Measurements from ENCODE around the gene TPRKB.
"Not testable (repeated sequence)": the region's sequence is repeated elsewhere in the genome, so short reads cannot be mapped to it uniquely, and the experiment has no call there.

TPRKB gene

DNA sequence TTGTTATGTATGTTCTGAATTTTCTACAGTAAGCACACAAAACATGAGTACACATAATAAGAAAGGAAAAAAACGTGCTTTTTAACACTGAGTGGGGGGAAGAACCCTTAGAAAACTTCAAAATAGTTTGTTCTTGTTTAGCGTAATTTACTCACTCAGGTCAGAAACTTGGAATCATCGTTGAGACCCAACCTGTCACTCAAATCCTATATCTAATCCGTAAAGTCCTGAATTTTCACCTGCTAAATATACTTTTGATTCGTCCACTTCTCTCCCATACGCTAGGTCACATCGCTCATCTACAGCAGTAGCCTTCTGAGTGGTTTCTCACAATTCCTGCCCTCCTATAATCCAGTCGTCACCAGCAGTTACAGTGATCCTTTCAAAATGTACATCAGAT is 767 bp downstream of the TPRKB start:
- no peak for DNase-seq

DNA sequence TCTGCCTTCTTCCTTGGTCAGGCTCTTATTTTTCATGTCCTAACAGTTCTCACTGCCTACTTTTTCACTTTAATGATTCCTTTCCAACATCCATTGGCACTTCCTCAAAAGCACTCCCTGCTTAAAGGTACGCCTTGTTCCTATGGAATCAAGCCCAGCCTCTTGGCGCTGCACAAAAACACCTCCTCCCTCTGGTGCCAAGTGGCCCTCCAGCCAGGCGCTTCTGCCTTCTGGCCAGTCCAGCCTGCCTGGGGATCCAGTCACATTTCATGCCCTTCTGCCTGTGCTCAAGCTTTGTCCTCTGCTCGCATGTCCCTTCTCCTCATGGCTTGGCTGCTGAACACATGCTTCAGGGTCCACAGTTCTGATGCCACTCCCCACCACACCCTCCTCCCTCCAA is 6.3 kb downstream of the TPRKB start:
- no peak for DNase-seq

DNA sequence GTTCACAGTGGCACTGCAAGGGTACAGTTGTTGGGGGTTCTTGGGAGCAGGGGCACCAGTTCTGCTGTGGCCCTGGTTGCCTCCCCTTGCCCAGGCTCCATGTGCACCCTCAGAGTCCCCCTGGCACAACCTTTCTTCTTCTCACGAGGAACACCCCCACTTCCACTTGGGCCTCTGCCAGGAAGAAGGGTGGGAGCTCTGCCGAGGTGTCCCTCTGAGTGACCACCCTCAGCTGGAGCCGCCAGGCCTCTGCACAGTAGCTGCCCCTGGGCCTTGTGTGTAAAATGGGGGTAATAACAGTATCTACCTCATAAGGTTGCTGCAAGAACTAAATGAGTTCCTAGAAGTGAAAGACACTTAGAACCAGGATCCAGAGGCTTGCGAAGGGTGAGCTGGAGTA is 8.4 kb downstream of the TPRKB start:
- DNase-seq, result no peak

DNA sequence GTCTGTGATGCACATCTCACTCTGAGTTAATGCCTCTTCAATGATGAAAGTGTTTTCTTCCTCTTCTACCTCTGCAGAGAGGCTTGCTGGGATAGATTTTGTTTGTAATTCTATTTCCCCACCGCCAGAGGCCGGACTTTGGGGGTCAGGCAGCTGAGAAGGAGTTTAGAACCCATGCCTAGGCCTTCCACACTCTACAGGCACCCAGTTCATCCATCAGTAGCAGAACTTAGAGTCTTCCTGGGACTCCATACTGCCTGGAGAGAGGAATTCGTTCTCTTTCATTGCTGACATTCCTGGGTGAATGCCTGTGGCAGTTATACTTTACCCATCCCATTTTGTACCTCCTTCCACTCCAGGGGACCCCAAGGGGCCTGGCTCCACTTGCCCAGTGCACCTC is 9.1 kb downstream of the TPRKB start:
- no peak for DNase-seq

DNA sequence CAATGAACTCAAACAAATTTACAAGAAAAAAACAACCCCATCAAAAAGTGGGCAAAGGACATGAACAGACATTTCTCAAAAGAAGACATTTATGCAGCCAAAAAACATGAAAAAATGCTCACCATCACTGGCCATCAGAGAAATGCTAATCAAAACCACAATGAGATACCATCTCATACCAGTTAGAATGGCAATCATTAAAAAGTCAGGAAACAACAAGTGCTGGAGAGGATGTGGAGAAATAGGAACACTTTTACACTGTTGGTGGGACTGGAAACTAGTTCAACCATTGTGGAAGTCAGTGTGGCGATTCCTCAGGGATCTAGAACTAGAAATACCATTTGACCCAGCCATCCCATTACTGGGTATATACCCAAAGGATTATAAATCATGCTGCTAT is 10.5 kb downstream of the TPRKB start:
- not testable (repeated sequence) for DNase-seq

DNA sequence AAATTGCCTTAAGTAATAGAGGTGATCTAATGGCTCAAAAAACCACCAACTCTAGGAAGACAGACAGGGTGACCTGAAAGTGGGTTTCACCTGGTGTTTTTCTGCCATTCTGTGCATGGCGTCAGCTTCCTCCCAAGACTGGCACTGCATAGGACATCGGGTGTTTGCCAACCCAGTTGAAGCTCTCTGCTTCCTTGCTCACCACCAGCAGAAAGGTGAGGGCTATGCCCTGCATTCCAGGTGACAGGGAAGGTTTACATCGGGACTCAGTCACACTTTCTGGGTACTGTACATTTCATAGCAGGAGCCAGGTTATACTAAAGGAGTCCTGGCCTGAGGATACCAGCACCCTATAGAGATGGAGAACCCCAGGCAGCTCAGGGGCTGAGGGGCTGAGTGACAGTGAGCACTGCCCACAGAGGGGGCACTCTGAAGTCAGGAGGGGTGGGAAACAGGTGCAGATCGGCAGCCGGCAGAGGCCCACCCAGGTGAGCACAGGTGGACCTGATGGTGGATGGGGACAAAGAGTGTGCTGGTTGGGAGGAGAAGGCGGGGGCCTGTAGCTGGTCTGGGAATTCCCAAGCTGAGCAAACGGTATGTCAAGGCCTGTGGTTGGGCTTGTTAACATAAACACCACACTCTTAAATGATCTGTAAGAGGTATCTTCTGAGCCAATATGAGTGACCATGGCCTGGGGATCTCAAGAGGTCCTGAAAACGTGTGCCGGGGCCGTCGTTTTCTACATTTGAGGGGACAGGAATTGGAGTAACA is 18.1 kb downstream of the TPRKB start:
- DNase-seq, result no peak

DNA sequence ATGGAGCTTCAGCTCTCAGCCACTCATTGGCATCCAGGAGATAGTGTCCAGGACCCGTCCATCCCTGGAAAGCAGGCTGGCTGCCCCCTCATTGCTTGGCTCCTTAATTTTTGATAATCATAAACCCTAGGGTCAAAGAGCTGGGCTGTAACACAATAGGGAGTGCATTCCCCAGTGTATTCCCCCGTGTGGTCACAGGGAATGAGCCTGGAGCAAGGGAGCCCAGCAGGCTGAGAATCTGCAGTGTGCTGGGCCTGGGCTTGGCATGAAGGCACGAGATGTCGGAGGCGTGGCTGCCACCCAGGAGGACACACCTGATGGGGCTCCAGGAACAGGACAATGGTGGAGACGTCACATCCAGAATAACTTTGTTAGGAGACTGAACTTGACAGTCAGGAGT is 18.7 kb downstream of the TPRKB start:
- no peak for DNase-seq

DNA sequence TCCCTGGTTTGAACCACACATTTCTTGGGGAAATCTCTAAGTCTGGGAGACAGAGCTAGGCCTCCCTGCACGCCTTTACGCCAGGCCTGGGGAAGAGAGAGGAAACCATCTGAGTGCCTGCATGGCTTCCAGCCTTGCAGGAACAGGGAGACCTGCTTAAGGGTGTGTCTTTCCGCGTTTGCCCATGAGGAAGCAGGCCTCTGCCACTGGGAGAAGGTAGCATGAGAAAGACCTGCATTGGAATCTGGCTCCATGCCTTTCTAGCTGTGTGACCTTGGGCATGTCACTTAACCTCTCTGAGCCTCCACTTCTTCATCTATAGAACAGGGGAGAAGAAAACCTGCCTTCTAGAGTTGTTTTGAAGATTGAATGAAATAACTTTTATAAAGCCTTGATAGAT is 19.4 kb downstream of the TPRKB start:
- DNase-seq, result not testable (repeated sequence)

DNA sequence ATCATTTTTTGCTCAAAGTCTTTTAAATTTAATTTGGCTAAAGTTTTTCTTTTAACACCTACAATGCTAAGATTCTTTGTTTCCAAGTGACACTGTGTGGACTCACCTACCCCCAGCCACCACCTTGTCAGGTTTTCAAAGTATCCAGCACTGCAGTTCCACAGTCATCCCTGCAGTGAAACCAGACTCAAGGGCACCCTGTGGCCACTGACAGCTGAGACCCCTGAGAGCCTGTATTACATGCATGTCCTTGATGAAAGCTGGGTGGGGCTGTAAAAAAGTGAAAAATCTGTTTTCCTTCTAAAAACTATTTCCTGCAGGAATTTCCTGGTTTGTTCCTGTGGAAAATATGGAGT is 19.9 kb downstream of the TPRKB start:
- no peak for DNase-seq

DNA sequence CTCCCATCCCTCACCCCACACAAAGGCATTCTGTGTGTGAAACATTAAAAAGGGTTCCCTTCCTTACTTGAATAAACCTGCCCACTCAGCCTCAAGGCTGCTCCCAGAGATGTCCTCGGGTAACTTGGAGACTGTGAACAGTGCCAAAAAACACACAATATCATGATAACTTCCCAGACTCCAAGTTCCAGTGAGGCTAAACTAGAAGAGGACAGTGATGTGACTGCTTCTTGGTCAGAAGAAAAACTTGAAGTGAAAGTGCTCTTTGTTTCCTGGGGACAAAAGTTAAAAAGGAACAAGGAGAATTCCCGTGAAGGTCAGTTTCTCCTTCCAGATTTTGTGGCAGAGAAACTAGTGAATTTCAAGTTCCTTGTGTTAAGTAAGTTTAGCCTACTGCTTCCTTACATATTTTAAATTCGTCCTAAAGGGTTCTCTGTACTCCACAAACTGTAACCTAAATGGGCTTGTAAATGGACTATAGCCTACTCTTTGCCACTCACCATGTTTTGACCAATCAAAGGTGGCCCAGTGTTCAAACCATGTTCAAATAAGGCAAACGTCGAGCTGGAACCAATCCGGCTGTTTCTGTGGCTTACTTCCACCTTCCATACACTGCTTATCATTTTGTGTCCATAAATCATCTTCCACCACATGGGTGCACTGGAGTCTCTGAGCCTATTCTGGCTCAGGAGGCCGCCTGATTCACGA is 20.4 kb downstream of the TPRKB start:
- no peak for DNase-seq

DNA sequence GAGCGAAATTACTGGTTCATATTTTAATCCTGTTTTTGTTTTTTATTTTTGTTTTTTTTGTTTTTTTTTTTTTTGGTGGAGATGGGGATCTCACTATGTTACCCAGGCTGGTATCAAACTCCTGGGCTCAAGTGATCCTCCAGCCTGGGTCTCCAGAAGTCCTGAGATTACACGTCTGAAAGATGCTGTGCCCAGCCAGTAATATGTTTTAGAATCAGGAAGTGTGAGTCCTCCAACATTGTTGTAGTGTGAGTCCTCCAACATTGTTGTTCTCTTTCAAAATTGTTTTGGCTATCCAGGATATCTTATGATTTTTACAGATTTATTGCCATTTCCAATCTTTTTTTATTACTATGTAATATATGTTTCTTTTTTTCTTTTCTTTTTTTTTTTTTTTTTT is 23.1 kb downstream of the TPRKB start:
- DNase-seq, result no peak

DNA sequence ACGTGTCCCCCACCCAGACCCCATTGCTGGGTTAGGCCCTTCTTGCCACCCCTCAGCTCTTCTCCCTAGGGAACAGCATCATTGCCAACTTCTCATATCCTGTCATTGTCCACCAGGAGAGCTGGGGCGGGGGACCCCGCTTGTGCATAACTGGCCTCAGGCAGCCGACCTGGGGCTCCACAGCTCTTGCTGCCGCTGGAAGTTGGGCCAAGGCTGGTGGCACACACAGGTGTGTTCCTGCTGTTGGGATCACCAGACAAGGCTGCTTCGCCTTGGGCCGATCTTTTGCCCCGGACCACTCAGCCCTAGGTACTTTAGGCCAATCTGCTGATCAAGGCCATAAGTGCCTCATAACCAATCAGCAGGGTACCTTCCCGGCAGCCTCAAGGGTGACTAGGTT is 28.6 kb downstream of the TPRKB start:
- no peak for DNase-seq

DNA sequence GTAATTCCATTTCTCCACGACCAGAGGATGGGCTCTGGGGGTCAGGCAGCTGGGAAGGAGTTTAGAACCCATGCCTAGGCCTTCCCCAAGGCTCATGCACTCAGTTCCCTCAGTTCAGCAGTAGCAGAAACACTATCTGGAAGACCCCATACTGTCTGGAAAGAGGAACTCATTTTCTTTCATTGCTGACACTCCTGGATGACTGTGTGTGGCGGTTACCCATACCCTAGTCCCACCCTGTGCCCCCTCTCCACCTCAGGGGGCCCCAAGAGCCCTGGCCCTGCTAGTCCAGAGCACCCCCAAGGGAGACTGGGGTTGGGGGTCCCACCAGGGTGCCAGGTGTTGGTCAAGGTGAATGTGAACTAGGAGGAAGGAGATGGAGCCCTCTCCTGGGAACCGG is 29.5 kb downstream of the TPRKB start:
- no peak for DNase-seq

DNA sequence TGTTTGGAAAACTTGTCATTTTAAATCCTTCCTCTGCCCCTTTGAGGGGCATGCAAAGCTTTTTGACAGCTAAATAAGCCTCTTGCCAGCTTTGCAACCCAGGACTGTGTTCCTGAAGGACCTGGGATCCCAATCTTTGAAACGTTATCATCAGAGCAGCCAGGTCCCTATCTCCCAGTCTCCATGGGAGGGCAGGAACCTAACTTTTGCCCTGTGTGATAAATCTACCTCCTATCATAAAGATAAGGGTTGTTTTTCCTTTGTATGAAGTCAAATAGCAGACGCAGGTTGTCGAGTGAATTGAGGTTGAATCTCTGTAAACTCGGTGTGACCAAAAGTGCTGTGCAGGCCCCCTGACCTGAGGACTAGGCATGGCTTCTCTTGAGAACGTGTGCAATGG is 30.1 kb downstream of the TPRKB start:
- no peak for DNase-seq

DNA sequence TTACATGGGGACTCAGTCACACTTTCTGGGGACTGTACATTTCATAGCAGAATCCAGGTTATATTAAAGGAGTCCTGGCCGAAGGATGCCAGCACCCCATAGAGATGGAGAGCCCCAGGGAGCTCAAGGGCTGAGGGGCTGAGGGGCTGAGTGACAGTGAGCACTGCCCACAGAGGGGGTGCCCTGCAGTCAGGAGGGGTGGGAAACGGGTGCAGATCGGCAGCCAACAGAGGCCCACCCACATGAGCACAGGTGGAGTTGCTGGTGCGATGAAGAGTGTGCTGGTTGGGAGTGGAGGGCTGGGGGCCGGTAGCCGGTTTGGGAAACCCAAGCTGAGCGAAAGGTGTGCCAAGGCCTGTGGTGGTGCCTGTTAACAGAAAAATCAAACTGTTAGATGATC is 32.1 kb downstream of the TPRKB start:
- DNase-seq, result no peak

DNA sequence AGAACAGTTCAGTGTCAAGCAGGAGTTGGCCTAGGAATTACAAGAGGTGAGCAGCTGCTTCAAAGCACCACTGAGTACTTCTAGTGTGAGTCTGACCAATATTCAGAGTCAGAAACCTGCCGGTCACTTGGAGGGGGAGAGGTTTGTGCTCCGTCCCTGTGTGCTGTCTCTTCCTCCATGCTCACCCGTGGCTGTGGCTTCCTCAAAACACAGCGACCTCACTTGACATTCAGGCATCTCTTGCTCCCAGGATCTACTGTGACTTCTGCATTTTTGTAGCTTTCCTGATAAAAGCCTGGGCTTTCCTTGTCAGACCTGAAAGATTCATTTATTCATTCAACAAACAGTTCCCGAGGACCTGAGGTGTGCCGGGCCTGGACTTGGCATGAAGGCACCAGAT is 32.9 kb downstream of the TPRKB start:
- DNase-seq, result no peak

DNA sequence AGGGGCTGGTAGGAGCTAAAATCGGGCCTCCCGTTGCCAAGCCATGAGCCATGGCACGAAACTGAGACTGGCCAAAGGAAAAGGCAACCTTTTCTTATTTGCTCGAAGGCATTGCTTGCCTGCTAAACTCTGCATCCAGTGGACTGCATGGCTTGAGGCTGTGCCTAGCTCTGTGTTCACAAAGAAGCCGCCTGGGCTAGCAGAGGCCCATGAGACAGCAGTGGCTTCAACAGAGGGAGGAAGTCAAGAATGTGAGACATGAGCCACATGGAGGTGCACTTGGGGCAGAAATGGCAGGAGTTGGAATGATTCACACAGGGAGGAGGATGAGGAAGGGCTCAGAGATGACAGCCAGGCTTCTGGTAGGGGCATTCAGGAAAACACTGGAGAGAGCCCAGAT is 33.5 kb downstream of the TPRKB start:
- DNase-seq, result no peak

DNA sequence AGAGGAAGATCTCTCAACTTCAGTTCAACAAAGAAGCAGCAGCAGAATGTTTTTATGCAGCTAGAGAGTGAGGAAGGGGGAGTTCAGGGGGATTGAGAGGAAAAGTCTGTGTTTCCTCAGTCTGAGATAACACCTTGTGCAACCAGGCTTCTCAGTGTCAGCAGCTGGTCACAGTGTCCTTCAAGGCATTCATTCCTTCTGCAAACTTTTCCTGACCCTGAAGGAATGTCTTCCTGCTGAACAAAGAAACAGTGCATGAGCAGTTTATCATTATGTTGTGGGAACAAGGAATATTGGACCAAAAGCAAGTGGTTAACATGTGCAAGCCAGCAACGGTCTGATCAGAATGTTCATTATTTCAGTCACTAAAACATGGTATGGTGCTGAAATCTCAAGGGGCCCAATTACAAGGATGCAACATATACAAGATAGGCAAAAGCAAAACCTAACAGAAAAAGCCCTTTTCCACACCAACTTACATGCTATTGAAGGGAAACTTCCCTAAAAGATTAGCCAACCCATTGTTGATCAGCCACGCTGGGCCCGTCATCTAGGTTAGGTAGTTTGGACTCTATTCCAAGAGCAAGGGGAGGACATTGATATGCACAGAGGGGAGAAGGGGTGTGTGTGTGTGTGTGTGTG is 34.2 kb downstream of the TPRKB start:
- not testable (repeated sequence) for DNase-seq

DNA sequence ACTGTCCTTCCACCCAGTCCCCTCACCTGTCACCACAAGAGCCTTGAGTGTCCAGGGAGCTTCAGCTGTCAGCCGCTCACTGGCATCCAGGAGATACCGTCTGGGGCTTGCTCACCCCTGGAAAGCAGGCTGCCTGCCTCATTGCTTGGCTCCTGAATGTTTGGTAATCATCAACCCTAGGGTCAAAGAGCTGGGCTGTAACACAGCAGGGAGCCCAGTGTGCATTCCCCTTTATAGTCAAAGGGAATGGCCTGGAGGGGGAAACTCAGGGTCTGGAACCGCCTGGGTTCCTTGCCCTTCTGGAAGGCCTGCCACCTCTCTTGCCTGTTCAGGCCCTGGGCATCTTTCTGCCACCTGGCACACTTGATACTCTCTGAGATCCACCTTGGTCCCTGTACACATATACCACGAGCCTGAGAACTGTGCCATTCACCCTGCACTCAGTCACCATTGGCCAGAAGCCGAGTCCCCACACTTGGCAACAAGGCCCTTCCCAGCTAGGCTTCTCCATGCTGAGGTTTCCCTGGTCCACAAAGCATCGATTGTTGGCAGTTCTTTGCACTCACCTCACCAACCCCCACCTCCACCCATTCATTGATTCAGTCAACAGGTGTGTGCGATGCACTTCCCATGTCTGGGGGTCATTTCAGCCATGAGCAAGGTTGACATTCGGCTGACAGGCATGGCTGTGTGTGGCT is 35.0 kb downstream of the TPRKB start:
- DNase-seq, result no peak

DNA sequence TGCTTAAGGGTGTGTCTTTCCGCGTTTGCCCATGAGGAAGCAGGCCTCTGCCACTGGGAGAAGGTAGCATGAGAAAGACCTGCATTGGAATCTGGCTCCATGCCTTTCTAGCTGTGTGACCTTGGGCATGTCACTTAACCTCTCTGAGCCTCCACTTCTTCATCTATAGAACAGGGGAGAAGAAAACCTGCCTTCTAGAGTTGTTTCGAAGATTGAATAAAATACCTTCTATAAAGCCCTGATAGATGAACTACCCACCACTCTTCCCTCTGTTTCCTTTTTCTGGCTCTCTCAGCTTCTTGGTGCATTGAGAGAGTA is 35.7 kb downstream of the TPRKB start:
- DNase-seq, result not testable (repeated sequence)

DNA sequence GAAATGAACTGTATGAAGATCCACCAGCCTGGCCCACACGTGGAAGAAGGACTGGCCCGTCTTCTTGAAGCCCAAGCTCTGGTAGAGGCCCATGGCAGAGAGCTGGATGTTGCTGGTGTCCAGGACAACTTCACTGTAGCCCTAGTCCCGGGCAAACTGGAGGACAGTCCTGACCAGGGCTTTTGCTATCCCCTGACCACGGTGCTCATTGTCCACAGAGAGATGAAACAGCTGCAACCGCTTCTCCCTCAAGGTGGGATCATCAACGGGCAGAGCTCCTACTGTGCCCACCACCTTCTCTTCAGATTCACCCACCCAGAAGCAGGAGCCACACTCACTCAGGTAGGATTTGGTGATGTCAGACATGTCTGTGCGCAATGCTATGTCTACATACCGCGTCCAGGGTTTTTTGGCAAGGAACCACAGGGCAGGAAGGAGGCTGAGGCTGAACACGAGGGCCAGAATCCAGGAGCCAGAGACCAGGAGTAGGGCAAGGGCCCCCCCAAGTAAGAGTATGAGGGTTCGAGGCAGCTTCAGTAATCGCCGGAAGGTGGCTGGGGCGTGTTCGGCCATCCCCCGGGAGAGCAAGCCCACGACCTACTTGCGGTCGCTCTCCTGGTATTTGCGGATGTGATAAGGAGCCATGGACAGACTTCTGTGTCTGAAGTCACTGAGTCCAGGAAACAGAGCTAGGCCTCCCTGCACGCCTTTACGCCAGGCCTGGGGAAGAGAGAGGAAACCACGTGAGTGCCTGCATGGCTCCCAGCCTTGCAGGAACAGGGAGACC is 36.3 kb downstream of the TPRKB start:
- no peak for DNase-seq

DNA sequence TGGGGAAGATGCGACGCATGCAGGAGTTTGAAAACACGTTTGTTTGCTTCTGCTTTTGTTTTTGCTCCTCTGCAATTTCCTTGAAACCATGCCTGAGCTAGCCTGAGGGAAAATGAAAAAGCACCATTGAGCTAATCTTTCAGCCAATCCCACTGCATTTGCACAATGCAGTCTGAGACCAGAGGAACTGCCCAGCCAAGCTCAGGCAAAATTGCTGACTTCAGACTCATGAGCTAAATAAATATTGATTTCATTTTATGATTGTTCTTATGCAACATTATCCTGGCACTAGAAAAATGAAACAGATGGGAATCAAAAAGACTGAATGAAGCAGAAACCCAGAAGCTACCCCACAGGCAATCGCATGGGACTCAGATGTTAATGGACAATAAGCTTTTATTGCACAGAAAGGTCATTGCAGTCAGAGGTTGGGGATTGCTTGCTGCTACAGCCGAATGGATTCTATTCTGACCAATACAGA is 37.0 kb downstream of the TPRKB start:
- no peak for DNase-seq

DNA sequence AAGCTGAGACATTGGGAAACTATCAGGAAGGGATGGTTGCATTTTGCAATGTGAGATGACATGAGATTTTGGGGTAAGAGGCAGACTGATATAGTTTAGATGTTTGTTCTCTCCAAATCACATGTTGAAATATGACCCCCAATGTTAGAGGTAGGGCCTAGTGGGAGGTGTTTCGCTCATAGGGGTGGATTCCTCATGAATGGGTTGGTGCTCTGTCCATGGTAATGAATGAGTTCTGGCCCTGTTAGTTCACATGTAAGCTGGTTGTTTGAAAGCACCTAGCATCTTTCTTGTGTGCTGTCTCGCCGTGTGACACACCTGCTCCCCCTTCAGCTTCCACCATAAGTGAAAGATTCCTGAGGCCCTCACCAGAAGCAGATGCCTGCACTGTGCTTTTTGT is 37.7 kb downstream of the TPRKB start:
- no peak for DNase-seq
